Naive B cell (primary cell): Measurements from ENCODE around the gene ARFRP1. TPM values are rescaled to one million over a fixed set of nuclear protein-coding genes. Genes with fewer than 3 reads are reported as not detected.

Experiments used
- ATAC-seq, 2 donors: fragments of 150-1000 bp; cut with Tn5 transposase; 2 replicates each; pipeline ENCODE4 v1.10.0; 2021; ENCODE audit warnings: low read depth in 2 of 2, mild to moderate bottlenecking in 2 of 2, moderate library complexity in 2 of 2
- DNase-seq: peaks from one replicate; pipeline ENCODE4 v3.0.0; 2022
- H3K27ac Mint-ChIP-seq, 6 donors: one replicate each; pipeline ENCODE4 v1.8.0; 2020 to 2022; ENCODE audit warnings: mild to moderate bottlenecking in 6 of 6, mixed read lengths in 6 of 6, moderate library complexity in 5 of 6, inconsistent platforms in 2 of 6
- H3K27me3 Mint-ChIP-seq, 3 donors: one replicate each; pipeline ENCODE4 v1.8.0; 2021 to 2022; ENCODE audit warnings: mixed read lengths in 3 of 3, mild to moderate bottlenecking in 1 of 3
- H3K36me3 Mint-ChIP-seq, 2 donors: one replicate each; pipeline ENCODE4 v1.8.0; 2020 to 2022; ENCODE audit warnings: mixed read lengths in 2 of 2, inconsistent platforms in 1 of 2, mild to moderate bottlenecking in 1 of 2
- H3K4me1 Mint-ChIP-seq, 3 donors: one replicate each; pipeline ENCODE4 v1.8.0; 2020 to 2022; ENCODE audit warnings: mixed read lengths in 3 of 3, inconsistent platforms in 1 of 3, mild to moderate bottlenecking in 1 of 3, moderate library complexity in 1 of 3
- H3K4me3 Mint-ChIP-seq, 8 donors: one replicate each; pipeline ENCODE4 v1.8.0; 2020 to 2022; ENCODE audit warnings: mild to moderate bottlenecking in 8 of 8, mixed read lengths in 8 of 8, moderate library complexity in 8 of 8, inconsistent platforms in 2 of 8
- H3K9me3 Mint-ChIP-seq, 7 donors: one replicate each; pipeline ENCODE4 v1.8.0; 2020 to 2022; ENCODE audit warnings: mixed read lengths in 7 of 7, mild to moderate bottlenecking in 5 of 7, inconsistent platforms in 2 of 7, moderate library complexity in 1 of 7
- polyA plus RNA-seq, 6 donors: library from polyadenylated mRNA; unstranded; fragments of 300-500 nt; fragmentation: Illumina TruSeq; gene quantifications; one replicate each; pipeline ENCODE4 v1.2.3, GENCODE V29; 2021; ENCODE audit warnings: low read depth in 6 of 6

Gene ARFRP1
- polyA plus RNA-seq, 6 donors from 2014 or later: 35.6 to 62.9 (median 45.8) TPM

DNA sequence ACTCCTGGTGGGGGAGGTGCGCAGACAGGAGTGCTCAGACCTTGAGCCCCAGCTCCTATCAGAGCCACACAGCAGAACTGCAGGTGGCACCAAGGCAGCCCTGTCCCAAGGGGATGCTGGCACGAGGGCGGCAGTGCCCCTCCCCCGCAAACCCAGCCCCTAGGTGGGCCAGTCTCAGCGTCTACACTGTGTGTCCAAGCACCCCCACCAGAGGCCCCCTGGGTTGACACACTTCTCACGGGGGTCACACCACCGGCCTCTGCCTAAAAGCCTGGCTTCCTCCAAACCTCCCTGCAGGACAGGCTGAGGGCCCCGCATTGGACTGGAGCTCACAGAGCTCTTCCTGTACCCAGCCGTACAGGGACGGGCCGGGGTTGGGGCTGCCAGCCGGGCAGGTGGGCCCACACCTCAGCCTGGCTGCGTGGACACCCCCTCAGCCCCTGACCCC is 39.9 kb upstream of the ARFRP1 start:
- DNase-seq: no peak
- no peak overlapping the region for H3K27ac Mint-ChIP-seq
- H3K4me3 Mint-ChIP-seq: no peak overlapping the region
- H3K4me1 Mint-ChIP-seq: no peaks in the 10 kb centered on the region
- H3K9me3 Mint-ChIP-seq: no peaks in the 10 kb centered on the region
- H3K27me3 Mint-ChIP-seq: no peaks in the 10 kb centered on the region
- H3K36me3 Mint-ChIP-seq: no peaks in the 10 kb centered on the region
- ATAC-seq: no peak

- Mint-ChIP-seq H3K27ac (no peak overlapping the region), H3K36me3 (no peaks in the 10 kb centered on the region), H3K4me1 (no peaks in the 10 kb centered on the region), H3K27me3 (no peaks in the 10 kb centered on the region), H3K4me3 (no peak overlapping the region), H3K9me3 (no peaks in the 10 kb centered on the region)
- DNase-seq (no peak), ATAC-seq (no peak)
Observed at GRCh38 chr20:63746751-63747315, 39.1 kb upstream of the ARFRP1 start.

GRCh38 chr20:63745961-63746731 is 38.4 kb upstream of the ARFRP1 start:
- H3K36me3 Mint-ChIP-seq: no peaks in the 10 kb centered on the region
- peak overlapping the region in 1 of 6 donors; percentile 59 for H3K27ac Mint-ChIP-seq
- no peak for ATAC-seq
- no peaks in the 10 kb centered on the region for H3K9me3 Mint-ChIP-seq
- DNase-seq: no peak
- H3K27me3 Mint-ChIP-seq: no peaks in the 10 kb centered on the region
- no peak overlapping the region for H3K4me3 Mint-ChIP-seq
- H3K4me1 Mint-ChIP-seq: no peaks in the 10 kb centered on the region

DNA sequence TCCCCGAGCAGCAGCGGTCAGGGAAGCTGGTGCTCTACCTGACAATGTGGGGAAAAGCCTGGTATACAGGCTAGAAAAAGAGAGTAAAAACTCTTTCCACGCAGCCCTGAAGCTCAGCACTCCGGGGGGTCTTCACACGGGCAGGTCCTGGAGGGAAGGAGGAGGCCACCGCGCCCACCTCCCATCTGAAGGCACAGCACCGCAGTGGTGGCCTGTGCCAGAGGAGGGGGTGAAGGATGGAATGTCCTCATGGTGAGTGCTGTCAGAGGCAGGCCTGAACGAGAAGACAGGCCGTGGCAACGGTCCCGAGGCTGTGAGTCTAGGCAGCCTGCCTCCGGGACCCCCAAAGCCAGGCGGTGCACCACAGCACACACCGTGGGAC is 37.6 kb upstream of the ARFRP1 start:
- no peak for ATAC-seq
- no peak for DNase-seq
- Mint-ChIP-seq H3K4me1 (no peaks in the 10 kb centered on the region), H3K27ac (peak overlapping the region in 1 of 6 donors; percentile 59), H3K4me3 (no peak overlapping the region), H3K27me3 (no peaks in the 10 kb centered on the region), H3K36me3 (no peaks in the 10 kb centered on the region), H3K9me3 (no peaks in the 10 kb centered on the region)

DNA sequence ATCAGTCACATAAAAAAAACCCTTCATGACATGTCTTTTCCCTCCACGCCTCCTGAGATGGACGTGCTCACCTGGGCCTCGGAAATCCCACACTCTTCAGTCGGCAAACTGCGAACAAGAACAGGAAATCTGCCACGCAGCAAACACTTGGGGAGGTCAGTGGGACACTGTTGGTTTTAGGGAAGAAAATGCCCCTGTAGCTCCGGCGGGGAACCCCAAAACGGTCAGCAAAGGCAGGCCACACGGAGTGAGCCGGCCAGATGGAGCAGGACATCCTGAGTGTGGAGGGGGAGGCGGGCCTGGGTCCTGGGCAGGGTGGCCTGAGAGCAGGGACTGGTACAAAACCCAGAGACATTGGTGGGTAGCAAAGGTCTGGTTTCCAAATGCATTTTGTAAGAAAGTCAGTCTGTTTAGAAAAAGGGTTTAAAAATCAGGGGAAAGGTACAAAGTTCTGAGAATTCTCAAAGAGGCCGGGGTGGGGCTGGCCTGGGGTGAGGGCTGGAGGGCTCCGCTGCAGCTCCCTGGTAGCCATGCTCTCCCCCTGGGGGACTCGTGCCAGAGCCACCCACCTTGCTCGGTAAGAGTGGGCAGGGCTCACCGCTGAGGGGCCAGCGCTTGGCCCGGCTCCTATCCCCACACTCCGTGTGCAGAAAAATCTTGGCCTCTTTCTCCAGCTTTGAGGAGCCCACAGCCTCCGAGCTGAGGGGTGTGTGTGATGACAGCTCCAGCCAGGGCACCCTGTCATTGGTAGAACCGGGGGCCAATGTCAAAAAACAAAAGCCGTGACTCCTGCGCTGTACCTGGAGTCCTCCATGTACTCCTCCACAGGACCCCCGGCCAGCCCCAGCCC is 37.0 kb upstream of the ARFRP1 start:
- ATAC-seq (no peak), DNase-seq (no peak)
- no peak overlapping the region for H3K27ac Mint-ChIP-seq
- H3K27me3 Mint-ChIP-seq: no peaks in the 10 kb centered on the region
- H3K4me1 Mint-ChIP-seq: no peaks in the 10 kb centered on the region
- no peak overlapping the region for H3K4me3 Mint-ChIP-seq
- H3K36me3 Mint-ChIP-seq: no peaks in the 10 kb centered on the region
- H3K9me3 Mint-ChIP-seq: no peaks in the 10 kb centered on the region

DNA sequence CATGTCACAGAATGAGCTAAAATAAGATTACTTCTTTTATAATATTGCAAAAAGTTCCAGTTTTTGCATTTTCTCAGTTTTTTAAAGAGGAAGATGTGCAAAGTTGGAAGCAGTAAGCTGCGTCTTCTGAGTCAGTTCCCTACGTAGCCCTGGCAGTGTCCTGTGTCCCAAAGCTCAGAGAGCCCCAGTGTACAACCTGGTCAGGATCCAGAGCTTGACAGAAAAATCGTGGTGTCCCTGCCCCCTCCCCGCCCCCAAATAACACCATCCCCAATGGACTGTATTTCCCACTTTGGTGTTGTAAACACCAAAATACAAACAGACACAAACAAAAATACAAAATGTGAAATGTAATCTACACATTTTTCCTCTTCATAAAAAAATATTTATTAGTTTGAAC is 36.4 kb upstream of the ARFRP1 start:
- no peaks in the 10 kb centered on the region for H3K27me3 Mint-ChIP-seq
- no peak for DNase-seq
- no peaks in the 10 kb centered on the region for H3K4me1 Mint-ChIP-seq
- H3K36me3 Mint-ChIP-seq: no peaks in the 10 kb centered on the region
- H3K4me3 Mint-ChIP-seq: no peak overlapping the region
- ATAC-seq: no peak
- H3K9me3 Mint-ChIP-seq: no peaks in the 10 kb centered on the region
- no peak overlapping the region for H3K27ac Mint-ChIP-seq

DNA sequence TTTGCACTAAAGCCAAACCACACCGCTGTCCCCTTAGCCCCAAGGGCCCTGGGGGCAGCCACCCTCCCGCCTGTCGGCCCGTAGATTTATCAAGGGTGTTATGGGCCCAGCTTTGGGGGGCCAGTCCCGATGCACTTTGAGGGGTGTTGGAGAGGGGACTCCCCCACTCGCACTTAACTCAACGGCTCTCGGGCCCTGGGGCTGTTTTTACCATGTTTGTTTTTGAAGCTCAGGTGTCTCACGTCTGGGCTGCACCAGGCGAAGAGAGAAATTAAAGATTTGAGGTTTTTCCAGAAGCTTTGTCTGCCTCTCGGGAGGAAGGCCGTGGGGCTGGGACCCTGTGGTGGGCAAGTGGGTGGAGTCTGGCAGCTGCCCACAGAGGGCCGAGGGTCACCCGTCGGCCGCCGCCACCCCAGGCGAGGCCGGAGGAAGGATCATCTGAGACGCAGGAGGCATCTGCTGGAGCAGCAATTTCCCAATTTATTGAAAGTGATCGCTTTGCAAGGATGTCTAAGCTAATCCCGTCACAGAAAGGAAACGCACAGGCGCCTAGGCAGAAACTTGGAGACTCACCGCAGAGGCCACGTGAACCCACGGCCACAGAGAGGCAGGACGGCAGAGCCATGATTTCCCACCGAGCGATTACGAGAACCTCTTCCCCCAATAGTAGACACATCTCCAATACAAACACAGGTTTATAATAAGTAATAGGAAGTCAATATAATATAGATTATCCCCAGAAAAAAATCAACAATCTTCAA is 35.6 kb upstream of the ARFRP1 start:
- H3K27me3 Mint-ChIP-seq: no peaks in the 10 kb centered on the region
- peak overlapping the region in 3 of 8 donors; percentile 29 to 74 (median 31) for H3K4me3 Mint-ChIP-seq
- H3K36me3 Mint-ChIP-seq: no peaks in the 10 kb centered on the region
- ATAC-seq (no peak), DNase-seq (no peak)
- peaks cover 0 to 4% (median 0%) of the 10 kb centered on the region in 3 donors for H3K4me1 Mint-ChIP-seq
- H3K27ac Mint-ChIP-seq: no peak overlapping the region
- no peaks in the 10 kb centered on the region for H3K9me3 Mint-ChIP-seq

GRCh38 chr20:63742381-63743024 is 34.7 kb upstream of the ARFRP1 start:
- H3K4me3 Mint-ChIP-seq: no peak overlapping the region
- H3K27me3 Mint-ChIP-seq: no peaks in the 10 kb centered on the region
- H3K27ac Mint-ChIP-seq: no peak overlapping the region
- ATAC-seq (no peak), DNase-seq (no peak)
- no peaks in the 10 kb centered on the region for H3K9me3 Mint-ChIP-seq
- no peaks in the 10 kb centered on the region for H3K36me3 Mint-ChIP-seq
- H3K4me1 Mint-ChIP-seq: peaks cover 0 to 7% (median 0%) of the 10 kb centered on the region in 3 donors

DNA sequence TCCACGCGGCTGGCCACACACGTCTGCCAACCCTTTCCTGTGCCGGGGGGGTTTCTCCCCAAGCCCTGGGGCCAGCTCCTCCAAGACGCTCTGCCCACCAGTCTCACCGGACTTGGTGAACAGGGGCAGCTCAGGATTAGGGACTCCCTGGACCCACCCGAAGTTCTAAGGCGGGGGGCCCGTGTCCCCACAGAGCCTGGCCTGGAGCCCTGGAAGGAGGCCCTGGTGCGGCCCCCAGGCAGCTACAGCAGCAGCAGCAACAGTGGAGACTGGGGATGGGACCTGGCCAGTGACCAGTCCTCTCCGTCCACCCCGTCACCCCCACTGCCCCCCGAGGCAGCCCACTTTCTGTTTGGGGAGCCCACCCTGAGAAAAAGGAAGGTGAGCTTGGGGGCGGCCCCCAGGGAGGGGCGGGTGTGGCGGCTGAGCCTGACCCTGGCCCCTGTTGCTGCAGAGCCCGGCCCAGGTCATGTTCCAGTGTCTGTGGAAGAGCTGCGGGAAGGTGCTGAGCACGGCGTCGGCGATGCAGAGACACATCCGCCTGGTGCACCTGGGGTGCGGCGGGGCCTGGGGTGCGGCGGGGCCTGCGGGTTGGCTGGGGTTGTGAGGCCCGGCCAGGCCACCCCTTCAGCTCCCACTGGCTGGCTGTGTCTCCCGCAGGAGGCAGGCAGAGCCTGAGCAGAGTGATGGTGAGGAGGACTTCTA is 34.1 kb upstream of the ARFRP1 start:
- ATAC-seq: no peak
- H3K27me3 Mint-ChIP-seq: no peaks in the 10 kb centered on the region
- peak overlapping the region in 3 of 8 donors; percentile 41 to 67 (median 58) for H3K4me3 Mint-ChIP-seq
- no peaks in the 10 kb centered on the region for H3K36me3 Mint-ChIP-seq
- H3K9me3 Mint-ChIP-seq: no peaks in the 10 kb centered on the region
- peaks cover 0 to 12% (median 4%) of the 10 kb centered on the region in 3 donors for H3K4me1 Mint-ChIP-seq
- no peak for DNase-seq
- no peak overlapping the region for H3K27ac Mint-ChIP-seq

DNA sequence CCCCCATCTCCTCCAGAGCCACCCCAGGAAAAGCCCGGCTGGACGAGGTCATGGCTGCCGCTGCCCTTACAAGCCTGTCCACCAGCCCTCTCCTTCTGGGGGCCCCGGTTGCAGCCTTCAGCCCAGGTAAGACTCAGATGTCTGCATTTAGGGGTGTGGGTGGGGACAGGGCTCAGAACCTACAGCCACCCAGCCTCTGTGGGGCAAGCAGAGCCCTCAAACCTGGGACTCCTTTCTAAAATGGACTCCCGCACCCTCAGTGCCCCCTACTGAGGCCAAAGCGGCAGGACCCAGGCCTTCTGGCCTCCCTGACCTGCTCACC is 33.5 kb upstream of the ARFRP1 start:
- Mint-ChIP-seq H3K36me3 (no peaks in the 10 kb centered on the region), H3K27ac (peak overlapping the region in 1 of 6 donors; percentile 56), H3K4me1 (peaks cover 3 to 17% (median 9%) of the 10 kb centered on the region in 3 donors), H3K4me3 (peak overlapping the region in 4 of 8 donors; percentile 28 to 74 (median 62)), H3K27me3 (no peaks in the 10 kb centered on the region), H3K9me3 (no peaks in the 10 kb centered on the region)
- DNase-seq (no peak), ATAC-seq (no peak)

DNA sequence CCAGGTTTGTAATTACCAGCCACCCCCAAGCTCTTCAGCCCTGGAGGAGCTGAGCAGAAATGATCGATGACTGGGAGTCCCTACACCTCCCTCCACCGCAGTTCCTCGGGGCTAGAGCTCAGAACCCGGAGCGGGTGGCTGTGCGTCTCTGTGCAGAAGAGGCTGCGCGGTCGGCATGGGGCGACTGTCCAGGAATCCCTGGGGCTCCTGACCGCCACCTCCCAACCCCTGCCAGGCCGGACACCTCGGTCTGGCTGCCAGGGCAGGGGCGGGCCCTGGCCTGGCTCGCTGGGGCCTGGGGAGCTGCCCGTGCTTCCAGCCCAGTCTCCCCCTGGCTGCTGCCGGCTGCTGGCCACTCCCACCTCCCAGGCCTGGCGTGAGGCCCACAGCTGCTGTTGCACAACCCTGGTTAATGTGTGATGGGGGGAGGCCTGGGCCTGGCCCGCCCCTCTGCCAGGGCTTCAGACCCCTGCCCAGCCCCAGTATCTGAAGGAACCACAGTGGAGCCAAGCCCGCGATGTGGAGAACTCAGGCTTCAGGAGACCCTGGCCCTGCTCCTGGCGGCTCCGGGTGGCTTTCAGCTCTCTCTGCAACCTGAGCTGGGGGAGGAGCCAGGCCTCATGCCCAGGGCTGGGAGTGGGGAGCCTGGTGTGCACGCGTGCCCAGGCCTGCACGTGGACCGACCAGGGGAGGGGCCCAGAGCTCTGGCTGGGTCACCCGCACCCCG is 33.0 kb upstream of the ARFRP1 start:
- Mint-ChIP-seq H3K36me3 (no peaks in the 10 kb centered on the region), H3K9me3 (no peaks in the 10 kb centered on the region), H3K27ac (no peak overlapping the region), H3K4me1 (peaks cover 8 to 22% (median 14%) of the 10 kb centered on the region in 3 donors), H3K4me3 (peak overlapping the region in 7 of 8 donors; percentile 39 to 83 (median 58)), H3K27me3 (no peaks in the 10 kb centered on the region)
- no peak for ATAC-seq
- DNase-seq: peak; percentile 18

DNA sequence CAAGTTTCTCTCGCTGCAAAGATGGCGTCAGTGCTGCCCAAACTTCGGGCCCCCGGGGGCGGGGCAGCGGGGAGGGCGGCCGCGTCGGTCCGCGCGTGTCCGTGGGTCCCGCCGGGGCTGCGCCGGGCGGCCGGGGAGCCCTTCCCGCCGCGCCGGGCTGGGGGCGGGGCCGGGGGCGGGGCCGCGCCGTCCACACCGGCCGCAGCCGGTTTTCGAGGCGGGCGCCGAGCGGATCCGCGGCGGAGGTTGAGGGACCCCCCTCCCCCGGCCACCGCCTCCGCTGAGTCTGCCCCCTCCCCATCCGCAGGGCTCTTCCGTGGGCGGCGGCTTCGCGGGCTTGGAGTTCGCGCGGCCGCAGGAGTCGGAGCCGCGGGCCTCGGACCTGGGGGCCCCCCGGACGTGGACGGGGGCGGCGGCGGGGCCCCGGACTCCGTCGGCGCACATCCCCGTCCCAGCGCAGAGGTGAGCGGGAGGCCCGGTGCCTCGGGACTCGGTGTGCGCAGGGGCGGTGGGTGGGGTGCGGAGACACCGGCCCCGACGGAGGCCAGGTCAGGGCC is 32.4 kb upstream of the ARFRP1 start:
- DNase-seq: peak; percentile 29
- no peaks in the 10 kb centered on the region for H3K9me3 Mint-ChIP-seq
- H3K27ac Mint-ChIP-seq: no peak overlapping the region
- no peaks in the 10 kb centered on the region for H3K36me3 Mint-ChIP-seq
- peak; percentile 3 to 4 for ATAC-seq
- H3K4me3 Mint-ChIP-seq: peak overlapping the region in 7 of 8 donors; percentile 34 to 83 (median 58)
- H3K27me3 Mint-ChIP-seq: no peaks in the 10 kb centered on the region
- peaks cover 8 to 29% (median 14%) of the 10 kb centered on the region in 3 donors for H3K4me1 Mint-ChIP-seq
